NCI-H146 treated with DMSO at 0.1 percent for 48 hours (cell line): ENCODE data around the gene MOK.
A peak's percentile ranks its signal among the peaks of the same experiment; 100 is the strongest.

ENCODE experiments used
- DNase-seq: peaks from one replicate; lab custom pipeline; 2025; ENCODE audit not compliant: unreplicated experiment; lab: John Stamatoyannopoulos, UW

MOK gene

DNA sequence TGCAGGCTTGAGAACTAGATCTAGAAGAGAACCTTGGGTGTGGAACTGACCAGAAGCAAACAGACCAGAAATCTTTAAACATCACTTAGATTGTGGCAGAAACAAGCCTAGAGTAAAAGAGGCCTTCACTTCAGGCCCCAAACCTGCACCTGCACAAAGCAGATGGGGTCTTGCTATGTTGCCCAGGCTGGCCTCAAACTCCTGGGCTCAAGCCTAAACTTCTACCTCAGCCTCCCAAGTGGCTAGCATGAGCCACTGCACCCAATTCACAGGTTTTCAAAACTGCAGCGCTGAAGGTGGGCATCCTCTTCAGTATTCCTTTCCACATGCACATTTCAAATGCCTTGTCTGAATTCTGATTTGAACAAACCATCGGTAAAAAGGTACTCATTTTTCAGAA, 19.9 kb downstream of the MOK start:
- DNase-seq = no peak

DNA sequence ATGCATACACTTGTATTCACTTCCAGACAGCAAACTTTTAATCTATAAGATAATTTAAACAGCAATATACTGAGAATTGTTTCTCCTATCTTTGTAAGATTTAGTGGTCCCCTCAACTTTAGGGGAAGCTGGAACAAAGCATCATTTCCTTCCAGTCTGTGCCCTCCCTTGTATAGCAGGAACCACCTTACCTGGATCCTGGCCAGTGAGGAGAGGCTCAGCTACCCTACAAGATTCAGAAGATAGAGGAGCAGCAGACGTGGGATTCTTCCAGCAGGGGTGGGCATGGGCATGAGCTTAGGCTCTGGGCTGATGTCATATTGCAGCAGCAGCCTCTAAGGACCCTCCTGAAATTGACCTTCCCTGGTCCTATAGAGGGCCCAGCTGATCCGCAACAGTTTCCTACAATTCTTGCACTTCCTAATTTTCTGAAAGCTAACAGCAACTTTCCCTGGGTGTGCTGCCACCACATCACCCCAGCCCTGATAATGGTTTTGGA, 21.3 kb downstream of the MOK start:
- no peak for DNase-seq

DNA sequence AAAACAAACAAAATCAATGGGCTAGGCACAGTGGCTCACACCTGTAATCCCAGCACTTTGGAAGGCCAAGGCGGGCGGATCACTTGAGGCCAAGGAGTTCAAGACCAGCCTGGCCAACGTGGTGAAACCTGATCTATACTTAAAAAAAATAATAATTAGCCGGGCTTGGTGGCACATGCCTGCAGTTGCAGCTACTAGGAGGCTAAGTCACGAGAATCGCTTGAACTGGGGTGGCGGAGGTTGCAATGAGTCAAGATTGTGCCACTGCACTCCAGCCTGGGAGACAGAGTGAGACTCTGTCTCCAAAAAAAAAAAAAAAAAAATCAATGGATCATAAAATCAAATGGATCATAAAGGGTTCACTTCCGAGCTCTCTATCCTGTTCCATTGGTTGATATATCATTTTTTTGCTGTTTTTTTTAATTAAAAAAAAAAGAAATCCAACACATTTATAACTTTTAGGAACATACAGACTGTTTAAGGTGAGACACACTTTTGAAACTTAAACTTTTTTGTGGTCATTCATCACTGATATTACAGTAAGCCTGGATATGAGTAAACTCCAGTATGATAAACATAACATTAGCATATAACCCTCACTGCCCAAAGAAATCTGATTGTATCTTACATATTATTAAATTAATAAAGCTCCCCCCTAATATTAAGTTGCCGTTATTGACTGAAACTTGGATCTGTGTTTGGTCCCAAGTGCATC, 22.1 kb downstream of the MOK start:
- no peak for DNase-seq

DNA sequence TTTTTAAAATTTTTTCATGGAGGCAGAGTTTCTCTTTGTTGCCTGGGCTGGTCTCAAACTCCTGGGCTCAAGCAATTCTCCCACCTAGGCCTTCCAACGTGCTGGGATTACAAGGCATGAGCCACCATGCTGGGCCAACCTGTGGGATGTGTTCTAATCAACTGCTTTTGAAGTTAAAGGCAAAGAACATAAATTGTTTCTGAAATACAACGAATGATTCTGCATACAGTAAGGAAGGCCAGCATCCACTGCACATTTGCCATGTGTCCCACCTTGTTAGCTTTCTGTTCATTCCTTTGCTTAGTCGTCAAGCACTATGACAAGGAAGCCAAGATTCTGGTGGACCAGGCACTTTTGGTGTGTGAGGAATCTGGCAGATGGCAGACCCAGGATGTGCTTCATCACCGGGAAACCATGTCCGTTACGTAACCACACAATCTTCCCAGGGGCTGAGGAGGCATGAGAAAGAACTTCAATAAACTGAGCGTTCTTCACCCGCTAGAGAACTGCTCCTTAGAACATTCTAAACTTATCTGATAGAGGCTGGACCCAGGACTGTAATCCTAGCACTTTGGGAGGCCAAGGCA, 24.5 kb downstream of the MOK start:
- no peak for DNase-seq

DNA sequence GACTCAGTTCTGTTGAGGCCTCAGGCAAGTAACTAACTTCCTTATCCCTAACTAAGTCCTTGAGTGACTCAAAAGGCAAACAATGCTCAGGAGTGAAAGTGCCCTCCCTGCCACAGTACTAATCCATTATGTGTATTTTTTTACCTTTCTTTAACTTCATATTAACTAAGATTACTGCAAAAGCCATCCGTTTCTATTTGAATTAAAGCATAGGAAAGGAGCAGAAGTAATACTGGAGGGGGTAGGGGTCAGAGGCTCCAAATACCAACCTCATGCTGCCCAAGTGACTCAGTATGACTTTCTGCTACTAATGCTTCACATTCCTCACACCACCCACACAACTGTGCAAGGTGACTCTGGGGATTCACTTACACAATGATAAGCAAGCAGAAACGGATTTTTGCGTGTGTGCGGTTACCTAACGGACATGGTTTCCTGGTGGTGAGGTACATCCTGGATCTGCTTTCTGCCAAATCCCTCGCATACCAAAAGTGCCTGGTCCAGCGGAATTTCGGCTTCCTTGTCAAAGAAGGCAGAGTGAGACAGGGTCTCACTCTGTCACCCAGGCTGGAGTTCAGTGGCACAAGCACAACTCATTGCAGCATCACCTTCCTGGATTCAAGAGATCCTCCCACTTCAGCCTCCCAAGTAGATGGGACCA, 25.1 kb downstream of the MOK start:
- DNase-seq = no peak

DNA sequence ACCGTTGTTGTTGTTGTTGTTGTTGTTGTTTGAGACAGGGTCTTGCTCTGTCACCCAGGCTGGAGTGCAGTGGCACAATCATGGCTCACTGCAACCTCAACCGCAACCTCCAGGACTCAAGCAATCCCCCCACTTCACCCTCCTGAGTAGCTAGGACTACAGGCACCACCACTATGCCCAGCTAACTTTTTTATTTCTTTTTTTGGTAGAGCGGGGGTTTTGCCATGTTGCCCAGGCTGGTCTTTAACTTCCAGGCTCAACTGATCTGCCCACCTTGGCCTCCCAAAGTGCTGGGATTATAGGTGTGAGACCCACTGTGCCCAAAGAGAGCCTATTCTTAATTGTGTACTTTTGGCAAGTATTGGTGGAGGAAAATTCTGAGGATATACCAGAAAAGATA, 25.7 kb downstream of the MOK start:
- no peak for DNase-seq

DNA sequence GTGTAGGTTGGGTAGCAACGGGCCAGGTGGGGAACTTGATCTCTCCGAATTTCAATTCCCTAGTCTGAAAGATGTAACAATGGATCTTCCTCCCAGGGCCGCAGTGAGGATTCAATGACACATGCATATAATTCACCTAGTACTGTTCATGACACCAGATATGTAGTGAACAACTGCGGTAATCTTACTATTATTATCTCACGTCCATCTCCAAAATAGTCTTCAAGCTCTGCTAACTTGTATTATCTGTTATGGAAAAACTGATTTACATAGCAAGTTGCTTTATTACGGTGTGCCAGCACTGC, 26.4 kb downstream of the MOK start:
- DNase-seq = no peak

DNA sequence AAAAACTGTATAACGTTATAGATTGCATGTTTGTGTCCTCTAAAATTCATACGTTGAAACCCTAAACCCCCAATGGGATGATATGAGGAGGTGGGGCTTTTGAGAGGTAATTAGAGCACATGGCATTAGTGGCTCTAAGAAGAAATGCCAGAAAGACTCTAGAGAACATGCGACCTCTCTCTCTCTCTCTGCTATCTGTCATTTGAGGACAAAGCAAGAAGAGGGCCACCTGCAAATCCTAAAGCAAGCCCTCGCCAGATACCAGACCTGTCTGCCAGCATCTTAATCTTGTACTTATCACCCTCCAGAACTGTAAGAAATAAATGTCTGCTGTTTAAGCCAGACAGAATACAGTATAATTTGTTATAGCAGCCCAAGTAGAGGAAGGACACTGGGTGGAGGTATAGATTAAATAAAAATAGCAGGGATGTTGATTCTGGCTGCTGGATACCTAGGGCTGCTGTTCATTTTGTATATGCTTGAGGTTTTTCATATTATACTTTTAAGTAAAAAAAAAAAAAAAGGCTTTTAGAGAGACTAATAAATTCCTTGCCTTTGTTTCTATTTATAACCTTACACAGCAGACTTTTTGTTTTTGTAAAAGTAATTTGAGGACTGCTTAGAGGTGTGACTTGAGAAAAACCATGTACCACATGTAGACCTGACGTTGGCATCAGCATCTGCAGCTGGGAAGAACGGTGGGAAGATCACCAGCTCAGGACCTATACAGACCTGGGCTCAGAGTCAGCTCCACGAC, 26.9 kb downstream of the MOK start:
- DNase-seq = no peak

DNA sequence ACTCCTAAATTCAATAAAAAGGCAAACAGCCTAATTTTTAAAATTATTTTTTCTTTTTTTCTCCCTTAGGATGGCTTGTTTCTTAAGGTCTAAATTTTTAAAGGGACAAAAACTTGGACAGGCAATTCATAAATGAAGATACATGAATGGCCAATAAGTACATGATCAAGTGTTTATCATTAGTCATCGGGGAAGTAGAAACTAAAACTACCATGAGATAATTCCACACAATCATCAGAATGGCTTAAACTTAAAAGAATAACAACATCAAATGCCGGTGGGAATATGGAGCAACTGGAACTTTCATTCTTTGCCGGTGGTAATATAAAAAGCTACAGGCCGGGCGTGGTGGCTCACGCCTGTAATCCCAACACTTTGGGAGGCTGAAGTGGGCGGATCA, 29.1 kb downstream of the MOK start:
- DNase-seq = no peak

DNA sequence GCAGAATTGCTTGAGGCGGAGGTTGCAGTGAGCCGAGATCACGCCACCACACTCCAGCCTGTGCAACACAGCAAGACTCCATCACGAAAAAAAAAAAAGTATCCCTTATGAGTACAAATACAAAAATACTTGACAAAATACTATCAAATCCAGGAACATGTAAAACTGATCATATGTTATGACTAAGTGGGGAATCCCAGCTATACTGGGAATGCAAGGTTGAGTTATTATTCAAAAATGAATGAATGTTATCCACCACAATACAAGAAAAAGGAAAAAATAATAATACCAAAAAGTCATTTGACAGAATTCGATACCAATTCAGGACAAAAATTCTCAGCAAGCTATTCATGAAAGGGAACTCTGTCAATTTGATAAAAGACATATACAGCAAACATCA, 32.6 kb downstream of the MOK start:
- DNase-seq = no peak

DNA sequence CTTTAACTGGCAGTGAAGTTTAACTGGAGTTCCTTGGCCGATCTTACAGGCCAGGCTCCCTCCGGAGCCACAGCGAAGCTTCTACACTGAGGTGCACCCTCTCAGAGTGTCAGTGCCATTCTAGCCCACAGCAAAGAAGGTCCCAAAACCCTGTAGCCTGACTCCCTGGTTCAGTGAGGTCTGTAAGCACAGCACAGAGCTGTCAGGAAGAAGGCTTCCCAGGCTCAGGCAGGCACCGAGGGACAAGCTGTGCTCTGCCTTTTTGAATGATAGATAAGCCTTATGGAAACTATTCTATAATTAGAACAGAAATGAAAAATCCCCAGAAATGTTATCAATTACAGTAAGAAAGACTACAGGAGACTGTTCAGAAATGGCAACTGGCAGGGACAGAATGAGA, 40.2 kb downstream of the MOK start:
- DNase-seq = no peak

DNA sequence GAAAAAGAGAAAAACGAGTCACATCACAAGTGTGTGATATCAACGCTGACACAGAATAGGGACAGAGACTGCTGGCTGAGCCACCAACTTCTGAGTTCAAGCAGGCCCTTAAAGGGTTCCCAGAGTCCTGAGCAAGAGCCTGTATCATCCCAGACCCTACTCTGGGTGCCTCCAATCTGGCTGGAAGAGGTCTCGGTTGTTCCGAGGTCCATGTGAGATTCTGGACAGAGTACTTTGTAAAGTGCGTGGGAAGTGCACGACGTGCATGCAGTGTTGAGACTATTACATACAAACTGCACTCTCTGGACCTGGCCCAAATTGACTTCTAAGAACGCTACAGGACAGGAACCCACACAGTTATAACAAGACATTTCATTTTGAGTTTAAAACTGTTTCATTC, 40.6 kb downstream of the MOK start:
- no peak for DNase-seq

DNA sequence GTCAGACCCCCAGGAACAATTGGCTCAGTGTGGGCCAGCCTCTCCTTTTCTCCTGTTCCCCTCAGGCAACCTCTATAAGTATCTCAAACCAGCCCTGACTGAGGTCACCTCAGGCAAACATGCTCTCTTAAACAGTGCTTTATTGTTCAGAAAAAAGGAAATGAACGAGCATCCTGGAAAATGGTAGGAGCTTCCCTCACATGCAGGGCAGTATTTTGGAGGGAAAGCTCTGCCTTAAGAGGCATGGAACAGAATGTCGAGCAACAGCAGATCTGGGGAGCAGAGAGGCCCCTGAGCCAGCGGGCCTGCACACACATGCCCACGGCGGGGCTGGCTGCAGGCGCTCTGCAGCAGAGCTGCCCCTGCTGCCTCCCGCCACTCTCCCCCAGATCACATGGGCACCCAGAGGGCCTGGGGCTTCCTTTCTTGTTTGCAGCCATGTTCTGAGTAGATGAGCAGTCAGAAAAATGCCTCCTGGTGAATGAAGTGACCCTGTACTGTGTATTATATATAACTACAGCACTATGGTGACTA, 42.0 kb downstream of the MOK start:
- DNase-seq = peak; percentile 68

DNA sequence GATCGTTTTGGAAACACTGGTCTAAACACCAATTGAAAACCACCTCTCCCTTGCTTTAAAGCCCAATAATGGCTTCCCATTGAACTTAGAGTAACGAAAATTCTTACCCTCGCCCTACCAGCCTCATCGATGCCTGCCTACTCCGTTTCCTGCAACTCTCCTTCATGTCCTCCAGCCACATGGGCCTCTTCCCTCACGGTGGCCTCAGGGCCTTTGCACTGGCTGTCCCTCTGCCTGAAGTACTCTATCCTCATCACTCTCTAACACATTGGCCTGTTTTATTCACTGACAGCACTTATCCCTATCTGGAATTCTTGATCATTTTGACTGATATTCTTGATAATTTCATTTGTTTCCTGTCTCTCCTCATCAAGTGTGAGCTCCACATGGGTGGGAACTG, 46.8 kb downstream of the MOK start:
- no peak for DNase-seq

DNA sequence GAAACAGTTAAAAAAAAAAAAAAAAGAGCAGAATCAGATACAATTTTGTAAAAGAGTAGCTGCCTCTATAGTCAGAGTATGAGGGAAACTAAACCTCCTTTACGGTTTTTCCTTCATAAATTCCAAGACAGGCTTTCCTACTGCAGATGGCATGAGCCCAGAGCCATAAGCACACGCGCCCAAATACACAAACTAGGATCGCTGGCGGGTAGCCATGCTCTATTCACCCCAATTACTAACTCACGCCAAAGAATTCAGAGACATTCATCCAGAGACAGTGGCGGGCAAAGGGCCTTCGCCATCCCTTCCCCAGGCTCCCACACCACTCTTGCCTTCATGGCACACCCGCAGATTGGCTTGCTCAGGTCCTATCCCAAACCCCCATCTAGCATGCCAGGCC, 48.2 kb downstream of the MOK start:
- no peak for DNase-seq

DNA sequence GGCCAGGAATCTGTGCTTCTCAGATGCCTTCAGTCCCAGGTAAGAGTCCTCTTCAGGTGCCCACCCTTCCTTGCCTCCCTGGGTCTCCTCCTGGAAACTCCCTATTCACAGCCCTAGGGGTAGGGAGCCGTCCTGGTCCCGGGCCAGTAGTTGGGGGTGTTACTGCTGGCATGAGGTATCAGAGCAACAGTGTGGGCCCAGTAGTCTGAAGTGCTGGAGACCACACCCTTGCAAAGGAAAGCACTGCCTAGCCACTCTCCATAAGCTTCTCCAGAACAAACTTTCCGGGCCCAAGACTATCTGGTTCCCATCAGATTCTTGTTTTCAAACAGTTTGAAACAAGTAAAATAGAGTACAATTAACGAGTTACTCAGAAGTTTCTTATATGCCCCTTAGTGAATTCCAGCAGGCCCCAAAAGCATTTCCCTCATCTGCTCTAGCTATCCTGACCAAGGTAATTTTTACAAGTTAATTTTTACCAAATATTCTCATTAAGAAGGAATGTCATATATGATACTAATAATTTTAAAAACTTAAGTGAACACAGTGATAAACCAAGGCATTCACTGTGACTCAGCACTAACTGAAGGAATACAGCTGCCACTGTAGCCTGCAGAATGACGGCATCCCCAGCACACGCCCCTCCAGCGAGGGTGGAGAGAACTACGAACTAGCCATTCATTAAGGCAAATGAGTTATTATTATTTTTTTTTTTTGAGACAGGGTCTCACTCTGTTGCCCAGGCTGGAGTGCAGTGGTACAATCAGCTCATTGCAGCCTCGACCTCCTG, 49.4 kb downstream of the MOK start:
- DNase-seq = no peak

DNA sequence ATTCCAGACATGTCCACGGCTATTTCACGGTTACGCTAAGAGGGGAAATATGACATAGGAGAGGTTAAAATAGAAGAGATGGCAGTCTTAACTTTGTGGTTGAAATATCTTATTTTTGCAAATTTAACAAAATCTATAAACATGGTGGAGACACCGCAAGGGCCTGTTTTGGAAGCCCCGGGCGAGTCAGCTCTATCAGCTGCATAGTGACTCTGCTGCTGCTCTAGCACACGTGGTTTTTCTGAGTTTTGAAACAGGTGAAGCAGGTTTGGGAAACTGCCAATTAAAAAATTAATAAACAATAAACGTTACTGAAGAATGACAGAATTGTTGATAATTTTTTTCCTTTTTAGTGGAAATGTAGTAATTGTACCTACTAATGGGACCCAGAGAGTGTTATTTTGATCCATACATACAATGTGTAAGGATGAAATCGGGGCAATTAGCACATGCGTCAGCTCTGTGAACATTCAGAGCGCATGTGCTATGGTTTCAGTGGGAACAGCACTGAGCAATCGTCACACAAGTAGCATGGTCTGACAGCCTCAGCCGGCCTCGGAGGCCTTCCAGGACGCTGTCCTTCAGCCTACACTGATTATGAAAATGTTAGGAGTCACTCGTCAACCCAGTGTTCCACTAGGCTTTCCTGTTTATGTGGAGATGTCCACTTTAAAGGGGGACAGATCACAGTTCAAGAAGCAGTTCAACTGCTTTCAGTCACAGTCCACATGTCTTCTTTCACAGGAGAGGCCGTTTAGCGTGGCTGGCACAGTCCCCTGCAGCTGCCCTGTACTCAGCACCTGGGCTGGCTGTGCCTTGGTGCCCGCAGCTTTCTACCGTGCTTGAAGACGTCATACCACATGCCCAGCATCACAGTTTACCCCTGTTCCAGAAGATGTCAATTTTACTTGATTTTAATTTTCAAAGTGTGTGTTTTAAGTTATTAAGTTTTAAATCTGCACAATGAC, 51.8 kb downstream of the MOK start:
- no peak for DNase-seq

DNA sequence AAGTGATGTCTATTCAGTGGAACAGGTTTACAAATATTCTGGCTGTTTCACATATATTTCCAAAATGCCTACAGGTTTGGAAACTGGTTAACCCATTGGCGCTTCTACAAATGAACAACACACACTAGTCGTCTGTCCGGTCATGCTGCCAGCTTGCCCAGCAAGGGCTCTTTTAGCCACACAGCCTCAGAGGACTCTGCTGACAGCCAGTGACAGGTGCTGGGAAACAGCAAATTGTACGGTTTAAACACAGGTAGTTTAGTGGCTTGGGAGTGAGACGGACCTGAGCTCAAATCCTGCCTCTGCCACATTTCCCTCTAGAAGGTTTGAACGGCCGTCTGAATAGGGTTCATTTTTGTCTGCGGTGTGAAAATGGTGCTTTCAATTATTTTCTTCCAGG, 53.8 kb downstream of the MOK start:
- no peak for DNase-seq

DNA sequence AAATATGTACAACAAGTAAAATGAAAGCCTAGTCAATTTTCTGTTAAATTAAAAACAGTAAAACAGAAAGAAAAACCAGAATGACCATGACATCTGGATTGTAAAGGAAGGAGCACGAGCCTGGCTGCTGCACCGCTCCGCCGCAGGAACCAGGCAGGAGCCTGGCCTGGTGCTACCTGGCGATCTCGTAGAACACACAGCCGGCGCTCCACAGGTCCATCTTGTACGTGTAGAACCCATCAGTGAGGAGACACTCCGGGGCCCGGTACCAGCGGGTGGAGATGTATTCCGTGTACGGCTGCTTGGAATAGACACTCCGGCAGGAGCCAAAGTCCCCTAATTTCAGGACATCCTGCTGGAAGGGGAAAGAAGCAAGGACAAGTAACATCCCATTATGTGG, 54.3 kb downstream of the MOK start:
- DNase-seq = no peak

DNA sequence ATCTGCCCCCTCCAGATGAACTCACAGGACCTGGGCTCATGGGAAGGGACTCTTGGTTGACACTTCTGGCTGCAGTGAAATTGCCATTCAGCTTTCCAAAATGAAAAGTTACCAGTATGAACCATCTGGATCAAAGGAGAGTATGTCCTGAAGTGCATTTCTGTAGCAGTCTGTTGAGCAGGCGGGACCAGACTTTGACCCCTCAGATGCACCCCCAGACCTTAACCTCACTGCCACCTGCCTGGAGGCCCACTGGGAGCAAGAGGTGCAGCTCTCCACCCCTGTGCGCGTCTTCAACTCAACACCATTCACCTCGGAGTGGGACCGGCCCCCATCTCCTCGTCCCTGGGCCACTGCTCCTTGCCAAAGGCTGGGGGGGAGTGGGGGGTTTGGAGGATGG, 55.0 kb downstream of the MOK start:
- DNase-seq = no peak
